B cell (primary cell): ENCODE data around the gene GPR151. TPM values are rescaled to one million over a fixed set of nuclear protein-coding genes. Genes with fewer than 3 reads are reported as not detected.

Source experiments
- ATAC-seq: fragments of 200-7000 bp; cut with Tn5 transposase; one replicate; pipeline ENCODE4 v1.10.0; 2021; ENCODE audit warnings: low read depth, mild to moderate bottlenecking, moderate number of reproducible peaks, moderate library complexity
- CTCF ChIA-PET: fragments of 350-600 bp; sonication (Branson Sonifier 250); formaldehyde crosslinking; loops from one replicate; lab custom pipeline; 2021; ENCODE audit warnings: antibody characterized with exemption, inconsistent platforms; lab: Charles Lee
- POLR2A ChIA-PET: fragments of 350-600 bp; sonication (Branson Sonifier 250); formaldehyde crosslinking; loops from one replicate; lab custom pipeline; 2021; ENCODE audit warnings: antibody characterized with exemption; lab: Charles Lee
- DNase-seq: peaks from one replicate; pipeline ENCODE4 v3.0.0; 2013
- H2AFZ ChIP-seq: 2 replicates; pipeline ENCODE4 v1.6.1; 2012; ENCODE audit warnings: mild to moderate bottlenecking, low read depth, low read length; ENCODE audit not compliant: insufficient read depth, poor library complexity, severe bottlenecking
- H3K27ac ChIP-seq, 2 donors: 1 replicate in 1 of 2; 2 replicates in 1 of 2; pipeline ENCODE4 v1.5.1; 2012 to 2013; ENCODE audit warnings: low read length in 2 of 2, mild to moderate bottlenecking in 2 of 2, moderate library complexity in 1 of 2
- H3K27me3 ChIP-seq, 4 experiments: fragments of 200-600 bp in 1 of 4; sonication (generic) in 1 of 4; replicated peaks in 1 of 4; 1 replicate in 2 of 4; 2 replicates in 2 of 4; pipeline versions ENCODE4 v1.6.1 to v1.7.0; 2013 to 2016; ENCODE audit warnings: low read length in 3 of 4, mild to moderate bottlenecking in 2 of 4, mixed read lengths in 1 of 4, moderate library complexity in 1 of 4; ENCODE audit not compliant: insufficient read depth in 4 of 4, control insufficient read depth in 3 of 4; ENCODE audit errors: control extremely low read depth in 1 of 4
- H3K36me3 ChIP-seq, 2 experiments: replicated peaks in 1 of 2; 1 replicate in 1 of 2; 2 replicates in 1 of 2; pipeline versions ENCODE4 v1.6.1 to v1.7.1; 2013; ENCODE audit warnings: low read length in 1 of 2; ENCODE audit not compliant: insufficient read depth in 2 of 2, control insufficient read depth in 1 of 2; ENCODE audit errors: control extremely low read depth in 1 of 2, extremely low read depth in 1 of 2
- H3K4me1 ChIP-seq, 2 donors: fragments of 200-600 bp in 1 of 2; sonication (generic) in 1 of 2; 1 replicate in 1 of 2; 2 replicates in 1 of 2; pipeline versions ENCODE4 v1.5.1 to v1.6.1; 2013 to 2017; ENCODE audit warnings: low read length in 2 of 2; ENCODE audit not compliant: control insufficient read depth in 2 of 2, insufficient read depth in 2 of 2
- H3K4me2 ChIP-seq: replicated peaks from 2 replicates; pipeline ENCODE3; 2012; ENCODE audit warnings: mild to moderate bottlenecking, low read depth, low read length; ENCODE audit not compliant: poor library complexity, severe bottlenecking
- H3K4me3 ChIP-seq, 5 experiments: fragments of 200-600 bp in 1 of 5; sonication (generic) in 1 of 5; 1 replicate in 3 of 5; 2 replicates in 2 of 5; pipeline versions ENCODE4 v1.5.1 to v1.7.0; 2011 to 2016; ENCODE audit warnings: low read length in 4 of 5, mild to moderate bottlenecking in 4 of 5, low read depth in 2 of 5, control low read depth in 1 of 5, moderate library complexity in 1 of 5; ENCODE audit not compliant: insufficient read depth in 1 of 5; ENCODE audit errors: control extremely low read depth in 1 of 5, extremely low read depth in 1 of 5
- H3K79me2 ChIP-seq: fragments of 200-600 bp; sonication (generic); one replicate; pipeline ENCODE4 v1.6.0; 2016; ENCODE audit warnings: low read length; ENCODE audit not compliant: control insufficient read depth, insufficient read depth
- H3K9ac ChIP-seq: fragments of 200-600 bp; sonication (generic); 2 replicates; pipeline ENCODE4 v1.6.1; 2017; ENCODE audit warnings: mild to moderate bottlenecking, low read length, moderate library complexity
- H3K9me3 ChIP-seq, 3 donors: one replicate each; pipeline versions ENCODE4 v1.6.1 to v1.7.1; 2013; ENCODE audit warnings: low read length in 2 of 3; ENCODE audit not compliant: control insufficient read depth in 2 of 3, insufficient read depth in 1 of 3; ENCODE audit errors: control extremely low read depth in 1 of 3
- H4K20me1 ChIP-seq: 2 replicates; pipeline ENCODE4 v1.6.0; 2012; ENCODE audit warnings: mild to moderate bottlenecking, low read length; ENCODE audit not compliant: insufficient read depth, control insufficient read depth, poor library complexity, severe bottlenecking
- H3K27ac Mint-ChIP-seq: one replicate; pipeline ENCODE4 v1.8.0; 2021; ENCODE audit warnings: mixed read lengths
- H3K27me3 Mint-ChIP-seq: one replicate; pipeline ENCODE4 v1.8.0; 2021; ENCODE audit warnings: mixed read lengths
- H3K4me1 Mint-ChIP-seq: one replicate; pipeline ENCODE4 v1.8.0; 2021; ENCODE audit warnings: mixed read lengths
- H3K4me3 Mint-ChIP-seq: one replicate; pipeline ENCODE4 v1.8.0; 2021; ENCODE audit warnings: mixed read lengths
- H3K9me3 Mint-ChIP-seq: one replicate; pipeline ENCODE4 v1.8.0; 2022; ENCODE audit warnings: mixed read lengths; ENCODE audit not compliant: insufficient read depth
- CTCF ChIP-seq: fragments of 200-600 bp; IDR thresholded peaks from one replicate; pipeline ENCODE4 v1.8.0; 2022; ENCODE audit warnings: antibody characterized with exemption, mild to moderate bottlenecking
- EZH2 ChIP-seq: IDR thresholded peaks from 2 replicates; pipeline ENCODE4 v1.6.1; 2012; ENCODE audit warnings: borderline replicate concordance, low read depth, mild to moderate bottlenecking, moderate library complexity, low read length; ENCODE audit not compliant: insufficient read depth, poor library complexity, severe bottlenecking
- WGBS: methylation state at CpG from one replicate; pipeline ENCODE4 v1.1.5; 2013; ENCODE audit warnings: missing lambda C conversion rate; ENCODE audit not compliant: insufficient coverage; 5-methylcytosine and 5-hydroxymethylcytosine counted together
- intact Hi-C: fragments of 100-400 bp; cut with micrococcal nuclease; formaldehyde crosslinking; loops from one replicate; pipeline ENCODE4 v1.10.0; 2022
- polyA plus RNA-seq: library from polyadenylated mRNA; depleted of rRNA; stranded (reverse); fragments of >200 nt; gene quantifications from 2 replicates; pipeline ENCODE4 v1.2.3, GENCODE V29; 2012
- total RNA-seq, 2 donors: library from RNA; stranded (reverse); fragments of 120-200 nt in 1 of 2; gene quantifications; 1 replicate in 1 of 2; 2 replicates in 1 of 2; pipeline versions ENCODE4 v1.2.3 to v1.2.4, GENCODE V29; 2013 to 2022

Gene GPR151
- total and polyA plus RNA-seq, 2 donors (not counting 1 experiment from before 2014, with no cell fraction given): not detected

GRCh38 chr5:146467760-146468159 lies 48.2 kb downstream of the GPR151 start:
- no peak for DNase-seq
- Mint-ChIP-seq H3K27me3 (no peaks in the 10 kb centered on the region), H3K9me3 (no peaks in the 10 kb centered on the region), H3K4me3 (no peak overlapping the region), H3K4me1 (peaks cover 2% of the 10 kb centered on the region), H3K27ac (no peak overlapping the region)
- Histone ChIP-seq H3K4me3 (no peak overlapping the region), H3K4me2 (no peak overlapping the region), H4K20me1 (peaks cover 5% of the 10 kb centered on the region), H3K9ac (no peak overlapping the region), H3K79me2 (peaks cover 13% of the 10 kb centered on the region), H2AFZ (no peak overlapping the region), H3K27me3 (no peaks in the 10 kb centered on the region), H3K36me3 (peaks cover 13 to 71% of the 10 kb centered on the region in 2 experiments), H3K9me3 (no peaks in the 10 kb centered on the region), H3K27ac (no peak overlapping the region), H3K4me1 (no peaks in the 10 kb centered on the region)
- intact Hi-C loops: no loop called here
- ChIA-PET CTCF (interaction anchor here (1.1 to 1.2 kb wide), 2 partner anchors 8 to 21 kb away, joined by 3 to 4 read pairs; partner anchors contain the start of gene TCERG1), POLR2A (no interaction called here)
- WGBS: 100% methylated on average over 1 of the region's 1 CpG
- ATAC-seq: no peak
- TF ChIP-seq CTCF (no peak), EZH2 (no peak)

- TF ChIP-seq EZH2: no peak
- peak; percentile 14 for TF ChIP-seq CTCF
- Mint-ChIP-seq H3K27me3 (no peaks in the 10 kb centered on the region), H3K9me3 (no peaks in the 10 kb centered on the region), H3K4me1 (peaks cover 2% of the 10 kb centered on the region), H3K4me3 (no peak overlapping the region), H3K27ac (no peak overlapping the region)
- H2AFZ ChIP-seq: no peak overlapping the region
- no peaks in the 10 kb centered on the region for H3K9me3 ChIP-seq
- no peak overlapping the region for H3K9ac ChIP-seq
- peaks cover 15 to 69% of the 10 kb centered on the region in 2 experiments for H3K36me3 ChIP-seq
- POLR2A ChIA-PET: no interaction called here
- no peak overlapping the region for H3K4me3 ChIP-seq
- CTCF ChIA-PET: interaction anchor here (1.1 to 1.2 kb wide), 2 partner anchors 9 to 20 kb away, joined by 3 to 4 read pairs; partner anchors contain the start of gene TCERG1
- intact Hi-C loops: no loop called here
- DNase-seq (no peak), ATAC-seq (no peak)
- no peaks in the 10 kb centered on the region for H3K4me1 ChIP-seq
- H3K27me3 ChIP-seq: no peaks in the 10 kb centered on the region
- WGBS: 83% methylated on average over 1 of the region's 3 CpGs
- H3K79me2 ChIP-seq: peaks cover 14% of the 10 kb centered on the region
- H3K27ac ChIP-seq: no peak overlapping the region
- no peak overlapping the region for H3K4me2 ChIP-seq
- H4K20me1 ChIP-seq: peaks cover 5% of the 10 kb centered on the region
These were observed 49.3 kb downstream of the GPR151 start for GRCh38 chr5:146466521-146467349.
